HEK293 (cell line): ENCODE measurements around the gene ADORA3.

ENCODE experiments used
- CTCF ChIA-PET: fragments of 350-600 bp; formaldehyde crosslinking; extraction: SDS; loops from one replicate; lab custom pipeline; 2021; ENCODE audit warnings: antibody characterized with exemption; lab: Yijun Ruan, JAX
- POLR2A ChIA-PET: fragments of 300-600 bp; formaldehyde crosslinking; extraction: SDS; loops from one replicate; lab custom pipeline; 2020; ENCODE audit warnings: antibody characterized with exemption, inconsistent platforms; lab: Yijun Ruan, JAX
- H3K27ac ChIP-seq: fragments of 200-500 bp; sonication (Bioruptor generic); 2 replicates; pipeline ENCODE4 v1.5.1; 2014; ENCODE audit warnings: low read depth, low read length, control low read depth, inconsistent platforms; ENCODE audit errors: extremely low read depth
- H3K36me3 ChIP-seq, 2 experiments: fragments of 200-500 bp in 1 of 2; sonication (Bioruptor generic) in 1 of 2; 1 replicate in 1 of 2; 2 replicates in 1 of 2; pipeline ENCODE4 v1.5.1; 2014 to 2017; ENCODE audit warnings: inconsistent platforms in 2 of 2, low read length in 2 of 2; ENCODE audit not compliant: control insufficient read depth in 2 of 2, insufficient read depth in 1 of 2
- H3K4me1 ChIP-seq: fragments of 200-500 bp; sonication (Bioruptor generic); 2 replicates; pipeline ENCODE4 v1.5.1; 2014; ENCODE audit warnings: mild to moderate bottlenecking, low read length, inconsistent platforms; ENCODE audit not compliant: control insufficient read depth, insufficient read depth
- H3K4me3 ChIP-seq: 2 replicates; pipeline ENCODE4 v1.5.1; 2011; ENCODE audit warnings: low read depth, mild to moderate bottlenecking, control low read depth, low read length, moderate library complexity
- H3K9me3 ChIP-seq: fragments of 200-500 bp; sonication (Bioruptor generic); 2 replicates; pipeline ENCODE4 v1.5.1; 2014; ENCODE audit warnings: low read depth, low read length, inconsistent platforms; ENCODE audit not compliant: control insufficient read depth, insufficient read depth
- MEIS1 ChIP-seq: sonication (generic); formaldehyde crosslinking; IDR thresholded peaks from 2 replicates; pipeline ENCODE4 v1.8.1; 2022; ENCODE audit warnings: missing genetic modification reagents, mild to moderate bottlenecking, borderline replicate concordance
- OSR2 ChIP-seq: fragments of 450-650 bp; formaldehyde crosslinking; IDR thresholded peaks from 2 replicates; pipeline ENCODE4 v1.5.1; 2016; ENCODE audit warnings: missing biosample characterization, missing genetic modification characterization
- WT1 ChIP-seq: fragments of 450-650 bp; formaldehyde crosslinking; IDR thresholded peaks from 2 replicates; pipeline ENCODE4 v1.5.1; 2016; ENCODE audit warnings: missing biosample characterization, missing genetic modification characterization
- ZFP37 ChIP-seq: fragments of 450-650 bp; formaldehyde crosslinking; IDR thresholded peaks from 2 replicates; pipeline ENCODE4 v1.5.1; 2016; ENCODE audit warnings: missing biosample characterization, missing genetic modification characterization
- ZFP41 ChIP-seq: fragments of 450-650 bp; formaldehyde crosslinking; IDR thresholded peaks from 2 replicates; pipeline ENCODE4 v1.5.1; 2016; ENCODE audit warnings: missing biosample characterization, missing genetic modification characterization, borderline replicate concordance
- ZNF10 ChIP-seq: fragments of 450-650 bp; formaldehyde crosslinking; IDR thresholded peaks from 2 replicates; pipeline ENCODE4 v1.5.1; 2017; ENCODE audit warnings: missing biosample characterization, missing genetic modification characterization
- ZNF132 ChIP-seq: fragments of 450-650 bp; formaldehyde crosslinking; IDR thresholded peaks from 2 replicates; pipeline ENCODE4 v1.5.1; 2017; ENCODE audit warnings: missing biosample characterization, missing genetic modification characterization, borderline replicate concordance
- ZNF155 ChIP-seq: fragments of 450-650 bp; formaldehyde crosslinking; IDR thresholded peaks from 2 replicates; pipeline ENCODE4 v1.5.1; 2016; ENCODE audit warnings: missing biosample characterization, missing genetic modification characterization
- ZNF157 ChIP-seq: fragments of 450-650 bp; formaldehyde crosslinking; IDR thresholded peaks from 2 replicates; pipeline ENCODE4 v1.5.1; 2016; ENCODE audit warnings: missing biosample characterization, missing genetic modification characterization
- ZNF211 ChIP-seq: fragments of 450-650 bp; formaldehyde crosslinking; IDR thresholded peaks from 2 replicates; pipeline ENCODE4 v1.5.1; 2016; ENCODE audit warnings: low read depth, missing biosample characterization, missing genetic modification characterization
- ZNF223 ChIP-seq: fragments of 450-650 bp; formaldehyde crosslinking; IDR thresholded peaks from 2 replicates; pipeline ENCODE4 v1.5.1; 2016; ENCODE audit warnings: missing biosample characterization, missing genetic modification characterization
- ZNF521 ChIP-seq: fragments of 450-650 bp; formaldehyde crosslinking; IDR thresholded peaks from 2 replicates; pipeline ENCODE4 v1.5.1; 2017; ENCODE audit warnings: missing biosample characterization, mild to moderate bottlenecking, missing genetic modification characterization
- ZNF560 ChIP-seq: fragments of 450-650 bp; formaldehyde crosslinking; IDR thresholded peaks from 2 replicates; pipeline ENCODE4 v1.5.1; 2017; ENCODE audit warnings: missing biosample characterization, missing genetic modification characterization, borderline replicate concordance
- ZNF571 ChIP-seq: fragments of 450-650 bp; formaldehyde crosslinking; IDR thresholded peaks from 2 replicates; pipeline ENCODE4 v1.5.0; 2017; ENCODE audit warnings: missing biosample characterization, missing genetic modification characterization
- ZNF626 ChIP-seq: fragments of 450-650 bp; sonication (Bioruptor Pico); formaldehyde crosslinking; IDR thresholded peaks from 2 replicates; pipeline ENCODE4 v1.5.1; 2018; ENCODE audit warnings: missing biosample characterization, missing genetic modification characterization, inconsistent platforms
- ZNF777 ChIP-seq: fragments of 450-650 bp; formaldehyde crosslinking; IDR thresholded peaks from 2 replicates; pipeline ENCODE4 v1.5.1; 2017; ENCODE audit warnings: missing biosample characterization, missing genetic modification characterization, borderline replicate concordance
- ZNF830 ChIP-seq: fragments of 450-650 bp; IDR thresholded peaks from 2 replicates; pipeline ENCODE4 v1.5.0; 2018; ENCODE audit warnings: missing biosample characterization, missing genetic modification characterization, low read depth, mild to moderate bottlenecking, moderate library complexity
- TF ChIP-seq, protein P1 (sequence below): fragments of 450-650 bp; formaldehyde crosslinking; IDR thresholded peaks from 2 replicates; pipeline ENCODE4 v1.5.1; 2016; ENCODE audit warnings: missing biosample characterization, missing genetic modification characterization
- TF ChIP-seq, protein P2 (sequence below): fragments of 450-650 bp; formaldehyde crosslinking; IDR thresholded peaks from 2 replicates; pipeline ENCODE4 v1.5.1; 2016; ENCODE audit warnings: missing biosample characterization, missing genetic modification characterization

Gene ADORA3

DNA sequence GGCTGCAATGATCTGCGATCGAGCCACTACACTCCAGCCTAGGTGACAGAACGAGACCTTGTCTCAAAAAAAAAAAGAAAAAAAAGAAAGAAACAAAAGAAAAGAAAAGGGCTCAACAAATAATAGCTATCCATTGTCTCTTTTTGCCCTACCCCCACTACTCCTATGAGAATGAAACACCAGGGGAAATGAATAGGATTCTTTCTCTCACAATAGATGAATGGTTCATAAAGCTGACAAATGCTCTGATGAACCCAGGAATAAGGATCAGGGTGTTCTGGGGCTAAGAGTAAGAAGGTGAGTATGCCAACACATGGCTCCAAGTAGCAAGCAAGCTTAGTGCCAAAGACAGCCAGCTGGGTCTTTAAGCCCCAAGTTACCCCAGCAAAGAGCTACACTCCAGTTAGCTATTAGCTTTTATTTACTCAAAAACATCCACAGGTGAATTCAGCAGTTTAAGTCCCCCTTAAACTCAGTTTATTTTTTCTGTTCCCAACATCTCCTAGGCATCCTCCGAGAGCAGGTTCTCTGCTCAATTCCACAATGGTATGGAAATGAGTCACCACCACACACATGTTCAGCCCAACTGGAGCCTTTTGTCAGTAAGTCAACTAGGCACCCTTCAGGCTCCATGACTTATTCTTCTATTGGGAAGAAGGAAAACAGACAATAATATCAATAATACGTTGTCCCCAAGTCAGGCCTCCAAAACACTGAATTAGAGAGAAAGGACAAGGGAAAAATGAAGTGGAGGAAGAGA is 4.2 kb downstream of the ADORA3 start:
- TF ChIP-seq ZFP41 (tag by site-specific recombination) (no peak), ZNF223 (tag by site-specific recombination) (no peak), OSR2 (no peak), ZNF560 (tag by site-specific recombination) (no peak), ZNF157 (tag by site-specific recombination) (no peak), ZNF830 (tag by site-specific recombination) (no peak), ZNF777 (tag by site-specific recombination) (no peak), ZNF571 (no peak), ZNF155 (no peak)
- TF ChIP-seq, all 188 proteins: peak for 0
- Histone ChIP-seq H3K4me1 (no peaks in the 10 kb centered on the region), H3K36me3 (no peaks in the 10 kb centered on the region), H3K27ac (no peak overlapping the region), H3K9me3 (no peaks in the 10 kb centered on the region), H3K4me3 (no peak overlapping the region)
- ChIA-PET POLR2A (interaction anchor here (1.7 kb wide), 1 partner anchor 9 kb away, joined by 6 read pairs; no protein-coding TSS in a partner anchor), CTCF (interaction anchor here (0.7 kb wide), 1 partner anchor 17 kb away, joined by 3 read pairs; no protein-coding TSS in a partner anchor)

GRCh38 chr1:111497592-111497991 is 5.8 kb downstream of the ADORA3 start:
- no peak for TF ChIP-seq ZNF777 (tag by site-specific recombination)
- TF ChIP-seq ZNF626: no peak
- TF ChIP-seq MEIS1 (CRISPR knock-in tag): no peak
- TF ChIP-seq, protein P1, sequence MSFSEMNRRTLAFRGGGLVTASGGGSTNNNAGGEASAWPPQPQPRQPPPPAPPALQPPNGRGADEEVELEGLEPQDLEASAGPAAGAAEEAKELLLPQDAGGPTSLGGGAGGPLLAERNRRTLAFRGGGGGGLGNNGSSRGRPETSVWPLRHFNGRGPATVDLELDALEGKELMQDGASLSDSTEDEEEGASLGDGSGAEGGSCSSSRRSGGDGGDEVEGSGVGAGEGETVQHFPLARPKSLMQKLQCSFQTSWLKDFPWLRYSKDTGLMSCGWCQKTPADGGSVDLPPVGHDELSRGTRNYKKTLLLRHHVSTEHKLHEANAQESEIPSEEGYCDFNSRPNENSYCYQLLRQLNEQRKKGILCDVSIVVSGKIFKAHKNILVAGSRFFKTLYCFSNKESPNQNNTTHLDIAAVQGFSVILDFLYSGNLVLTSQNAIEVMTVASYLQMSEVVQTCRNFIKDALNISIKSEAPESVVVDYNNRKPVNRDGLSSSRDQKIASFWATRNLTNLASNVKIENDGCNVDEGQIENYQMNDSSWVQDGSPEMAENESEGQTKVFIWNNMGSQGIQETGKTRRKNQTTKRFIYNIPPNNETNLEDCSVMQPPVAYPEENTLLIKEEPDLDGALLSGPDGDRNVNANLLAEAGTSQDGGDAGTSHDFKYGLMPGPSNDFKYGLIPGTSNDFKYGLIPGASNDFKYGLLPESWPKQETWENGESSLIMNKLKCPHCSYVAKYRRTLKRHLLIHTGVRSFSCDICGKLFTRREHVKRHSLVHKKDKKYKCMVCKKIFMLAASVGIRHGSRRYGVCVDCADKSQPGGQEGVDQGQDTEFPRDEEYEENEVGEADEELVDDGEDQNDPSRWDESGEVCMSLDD (tag by site-specific recombination): no peak
- TF ChIP-seq WT1 (tag by site-specific recombination): no peak
- TF ChIP-seq ZFP37 (tag by site-specific recombination): no peak
- no peak for TF ChIP-seq ZNF521 (tag by site-specific recombination)
- TF ChIP-seq, protein P2, sequence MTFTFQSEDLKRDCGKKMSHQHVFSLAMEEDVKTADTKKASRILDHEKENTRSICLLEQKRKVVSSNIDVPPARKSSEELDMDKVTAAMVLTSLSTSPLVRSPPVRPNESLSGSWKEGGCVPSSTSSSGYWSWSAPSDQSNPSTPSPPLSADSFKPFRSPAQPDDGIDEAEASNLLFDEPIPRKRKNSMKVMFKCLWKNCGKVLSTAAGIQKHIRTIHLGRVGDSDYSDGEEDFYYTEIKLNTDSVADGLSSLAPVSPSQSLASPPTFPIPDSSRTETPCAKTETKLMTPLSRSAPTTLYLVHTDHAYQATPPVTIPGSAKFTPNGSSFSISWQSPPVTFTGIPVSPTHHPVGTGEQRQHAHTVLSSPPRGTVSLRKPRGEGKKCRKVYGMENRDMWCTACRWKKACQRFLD: no peak
- no peak for TF ChIP-seq ZNF155
- TF ChIP-seq ZNF211 (tag by site-specific recombination): no peak
- TF ChIP-seq ZNF10 (tag by site-specific recombination): no peak
- no peak for TF ChIP-seq ZNF132 (tag by site-specific recombination)
- TF ChIP-seq, all 188 proteins: peak for 0
- Histone ChIP-seq H3K27ac (no peak overlapping the region), H3K36me3 (no peaks in the 10 kb centered on the region), H3K9me3 (no peaks in the 10 kb centered on the region), H3K4me3 (no peak overlapping the region), H3K4me1 (no peaks in the 10 kb centered on the region)
- POLR2A ChIA-PET: interaction anchor here (0.6 kb wide), 1 partner anchor 122 kb away, joined by 4 read pairs; no protein-coding TSS in a partner anchor
- CTCF ChIA-PET: interaction anchor here (1.8 kb wide), 1 partner anchor 11 kb away, joined by 12 read pairs; no protein-coding TSS in a partner anchor
